ENCODE results near the gene VPS39. TPM values are rescaled to one million over a fixed set of nuclear protein-coding genes. Genes with fewer than 3 reads are reported as not detected.
A peak's percentile ranks its signal among the peaks of the same experiment; 100 is the strongest.

Gene VPS39
- total RNA-seq, 1 donor from 2014 or later: 79.9 TPM

GRCh38 chr15:42111924-42112323 lies 96.2 kb downstream of the VPS39 start:
- DNase-seq (no peak), ATAC-seq (no peak)
- Histone ChIP-seq H3K27ac (no peak overlapping the region), H3K4me3 (no peak overlapping the region), H3K27me3 (ENCODE audit: low read depth) (no peaks in the 10 kb centered on the region), H3K36me3 (no peaks in the 10 kb centered on the region), H3K9me3 (no peaks in the 10 kb centered on the region), H3K4me1 (peaks cover 8% of the 10 kb centered on the region)
- intact Hi-C loops (cut with DNase I): no loop called here
- TF ChIP-seq, protein P1, sequence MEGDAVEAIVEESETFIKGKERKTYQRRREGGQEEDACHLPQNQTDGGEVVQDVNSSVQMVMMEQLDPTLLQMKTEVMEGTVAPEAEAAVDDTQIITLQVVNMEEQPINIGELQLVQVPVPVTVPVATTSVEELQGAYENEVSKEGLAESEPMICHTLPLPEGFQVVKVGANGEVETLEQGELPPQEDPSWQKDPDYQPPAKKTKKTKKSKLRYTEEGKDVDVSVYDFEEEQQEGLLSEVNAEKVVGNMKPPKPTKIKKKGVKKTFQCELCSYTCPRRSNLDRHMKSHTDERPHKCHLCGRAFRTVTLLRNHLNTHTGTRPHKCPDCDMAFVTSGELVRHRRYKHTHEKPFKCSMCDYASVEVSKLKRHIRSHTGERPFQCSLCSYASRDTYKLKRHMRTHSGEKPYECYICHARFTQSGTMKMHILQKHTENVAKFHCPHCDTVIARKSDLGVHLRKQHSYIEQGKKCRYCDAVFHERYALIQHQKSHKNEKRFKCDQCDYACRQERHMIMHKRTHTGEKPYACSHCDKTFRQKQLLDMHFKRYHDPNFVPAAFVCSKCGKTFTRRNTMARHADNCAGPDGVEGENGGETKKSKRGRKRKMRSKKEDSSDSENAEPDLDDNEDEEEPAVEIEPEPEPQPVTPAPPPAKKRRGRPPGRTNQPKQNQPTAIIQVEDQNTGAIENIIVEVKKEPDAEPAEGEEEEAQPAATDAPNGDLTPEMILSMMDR (IDR thresholded peaks at IDR 0.05): no peak

DNA sequence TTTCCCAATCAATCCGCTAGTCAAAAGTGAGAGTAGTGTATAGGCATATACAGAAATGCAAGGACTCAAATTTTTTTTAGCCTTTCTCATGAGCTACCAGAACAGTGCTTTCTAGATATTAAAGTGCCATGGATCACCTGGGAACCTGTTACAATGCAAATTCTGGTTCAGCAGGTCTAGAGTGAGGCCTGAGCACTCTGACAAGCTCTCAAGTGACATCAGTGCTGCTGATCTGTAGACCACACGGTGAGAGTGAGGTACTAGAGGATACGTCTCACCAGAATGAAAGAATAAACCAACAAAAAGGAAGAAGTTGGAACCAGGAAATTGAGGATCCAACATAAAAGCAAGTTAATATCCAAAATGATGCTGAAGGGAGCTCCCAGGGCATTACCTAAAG lies 97.7 kb downstream of the VPS39 start:
- Histone ChIP-seq H3K4me1 (peaks cover 19% of the 10 kb centered on the region), H3K36me3 (no peaks in the 10 kb centered on the region), H3K27me3 (ENCODE audit: low read depth) (no peaks in the 10 kb centered on the region), H3K9me3 (no peaks in the 10 kb centered on the region), H3K4me3 (no peak overlapping the region), H3K27ac (no peak overlapping the region)
- no peak for DNase-seq
- TF ChIP-seq, protein P1 (IDR thresholded peaks at IDR 0.05): no peak
- ATAC-seq: peak in 1 of 2 donors; percentile 66
- intact Hi-C loops (cut with DNase I): no loop called here

GRCh38 chr15:42108806-42109205 lies 99.3 kb downstream of the VPS39 start:
- no peak for DNase-seq
- TF ChIP-seq, protein P1 (IDR thresholded peaks at IDR 0.05): no peak
- no peak for ATAC-seq
- Histone ChIP-seq H3K27ac (no peak overlapping the region), H3K4me3 (no peak overlapping the region), H3K4me1 (peaks cover 23% of the 10 kb centered on the region), H3K27me3 (ENCODE audit: low read depth) (no peaks in the 10 kb centered on the region), H3K9me3 (no peaks in the 10 kb centered on the region), H3K36me3 (no peaks in the 10 kb centered on the region)
- intact Hi-C loops (cut with DNase I): no loop called here

Small RNA genes lying within 50 kb of the gene (microRNA-seq; reads per million reads assigned to microRNA genes)
- 18.1 reads per million, percentile 26 among the genes with 10 or more reads in this experiment for gene MIR627 (ENCODE audit: borderline number of aligned reads)

Other genes starting within 250 kb of the VPS39 start
- 35.0 TPM for gene EHD4, start 235.7 kb downstream of the VPS39 start, total RNA-seq
- gene PLA2G4E, start 187.3 kb downstream of the VPS39 start, total RNA-seq: 1.1 TPM
- not detected for gene PLA2G4D, start 113.7 kb downstream of the VPS39 start, total RNA-seq
- gene PLA2G4F, start 51.7 kb downstream of the VPS39 start, total RNA-seq: 99.0 TPM
- gene GANC, start 64.9 kb upstream of the VPS39 start, total RNA-seq: 122 TPM
- 129 TPM for gene TMEM87A, start 65.1 kb upstream of the VPS39 start, total RNA-seq
- 47.2 TPM for gene CAPN3, start 151.2 kb upstream of the VPS39 start, total RNA-seq